AG09309 (cell line): ENCODE results near the gene ANXA1.

ENCODE experiments used
- DNase-seq: peaks from one replicate; pipeline ENCODE4 v3.0.0-alpha.2; 2010; ENCODE audit warnings: low read depth
- H3K4me3 ChIP-seq: 2 replicates; pipeline ENCODE4 v1.5.1; 2011; ENCODE audit warnings: mild to moderate bottlenecking, low read depth, low read length, moderate library complexity; ENCODE audit not compliant: control insufficient read depth
- TF ChIP-seq, protein P1 (sequence below): IDR thresholded peaks from 2 replicates; pipeline ENCODE4 v1.5.1; 2011; ENCODE audit warnings: mild to moderate bottlenecking, low read depth, low read length, inconsistent platforms; ENCODE audit not compliant: insufficient read depth, control insufficient read depth; ENCODE audit errors: missing control alignments

Gene ANXA1

GRCh38 chr9:73160868-73161267, 9.2 kb downstream of the ANXA1 start:
- H3K4me3 ChIP-seq = no peak overlapping the region
- no peak for DNase-seq
- TF ChIP-seq, protein P1, sequence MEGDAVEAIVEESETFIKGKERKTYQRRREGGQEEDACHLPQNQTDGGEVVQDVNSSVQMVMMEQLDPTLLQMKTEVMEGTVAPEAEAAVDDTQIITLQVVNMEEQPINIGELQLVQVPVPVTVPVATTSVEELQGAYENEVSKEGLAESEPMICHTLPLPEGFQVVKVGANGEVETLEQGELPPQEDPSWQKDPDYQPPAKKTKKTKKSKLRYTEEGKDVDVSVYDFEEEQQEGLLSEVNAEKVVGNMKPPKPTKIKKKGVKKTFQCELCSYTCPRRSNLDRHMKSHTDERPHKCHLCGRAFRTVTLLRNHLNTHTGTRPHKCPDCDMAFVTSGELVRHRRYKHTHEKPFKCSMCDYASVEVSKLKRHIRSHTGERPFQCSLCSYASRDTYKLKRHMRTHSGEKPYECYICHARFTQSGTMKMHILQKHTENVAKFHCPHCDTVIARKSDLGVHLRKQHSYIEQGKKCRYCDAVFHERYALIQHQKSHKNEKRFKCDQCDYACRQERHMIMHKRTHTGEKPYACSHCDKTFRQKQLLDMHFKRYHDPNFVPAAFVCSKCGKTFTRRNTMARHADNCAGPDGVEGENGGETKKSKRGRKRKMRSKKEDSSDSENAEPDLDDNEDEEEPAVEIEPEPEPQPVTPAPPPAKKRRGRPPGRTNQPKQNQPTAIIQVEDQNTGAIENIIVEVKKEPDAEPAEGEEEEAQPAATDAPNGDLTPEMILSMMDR = no peak

- H3K4me3 ChIP-seq = no peak overlapping the region
- TF ChIP-seq, protein P1 = no peak
- DNase-seq = no peak
Observed at GRCh38 chr9:73162987-73163768, 11.5 kb downstream of the ANXA1 start.

- no peak overlapping the region for H3K4me3 ChIP-seq
- TF ChIP-seq, protein P1 = no peak
- no peak for DNase-seq
Observed at GRCh38 chr9:73165911-73166310, 14.2 kb downstream of the ANXA1 start.

DNA sequence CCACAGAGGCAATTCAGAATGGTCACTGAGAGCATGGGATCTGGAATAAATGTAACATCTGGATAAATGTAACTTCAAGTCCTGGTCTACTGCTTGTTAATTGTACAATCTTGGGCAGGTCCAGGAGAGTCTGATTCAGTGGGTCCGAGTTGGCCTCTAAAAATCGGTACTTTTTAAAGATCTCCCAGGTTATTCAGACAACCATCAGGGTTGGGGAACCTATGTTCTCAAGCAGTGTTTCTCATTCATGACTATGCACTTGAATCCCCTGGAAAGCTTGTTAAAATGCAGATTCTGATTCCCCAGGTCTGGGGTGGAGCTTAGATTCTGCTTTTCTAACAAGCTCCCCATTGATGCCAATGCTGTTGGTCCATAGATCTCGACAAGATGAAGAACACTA, 14.8 kb downstream of the ANXA1 start:
- DNase-seq = no peak
- TF ChIP-seq, protein P1 = no peak
- no peak overlapping the region for H3K4me3 ChIP-seq

DNA sequence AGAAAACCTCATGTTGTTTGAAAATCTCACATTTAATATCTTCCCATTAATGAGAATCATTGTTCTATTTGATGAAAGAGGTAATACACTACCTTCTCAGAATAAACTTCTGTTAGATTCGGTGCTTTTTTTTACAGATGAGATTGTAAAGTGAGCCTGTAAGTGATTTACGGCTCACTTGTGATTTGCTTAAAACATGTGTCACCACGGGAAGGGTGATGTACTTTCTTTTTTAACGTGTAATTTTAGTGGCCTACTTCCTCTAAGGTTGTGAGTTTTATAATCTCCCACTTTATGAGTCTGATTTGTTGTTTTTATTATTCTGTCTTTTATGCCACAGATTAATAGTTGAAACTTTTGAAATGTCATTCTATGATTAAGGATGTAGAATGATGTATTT, 15.9 kb downstream of the ANXA1 start:
- H3K4me3 ChIP-seq = no peak overlapping the region
- TF ChIP-seq, protein P1 = no peak
- no peak for DNase-seq

GRCh38 chr9:73168298-73168934, 16.8 kb downstream of the ANXA1 start:
- H3K4me3 ChIP-seq = no peak overlapping the region
- TF ChIP-seq, protein P1 = no peak
- DNase-seq = no peak
